Parathyroid adenoma (tissue), 2 donors: ENCODE measurements around the gene NTN1.
"Not testable (repeated sequence)": the region's sequence is repeated elsewhere in the genome, so short reads cannot be mapped to it uniquely, and the experiment has no call there.

Experiments
- H2AFZ ChIP-seq: fragments of 300-600 bp; sonication (generic); one replicate; pipeline ENCODE4 v1.7.0; 2017; ENCODE audit warnings: antibody characterized with exemption, mild to moderate bottlenecking
- H3K27ac ChIP-seq: fragments of 300-600 bp; sonication (generic); one replicate; pipeline ENCODE4 v1.7.0; 2017
- H3K27me3 ChIP-seq: fragments of 300-600 bp; sonication (generic); one replicate; pipeline ENCODE4 v1.7.0; 2017; ENCODE audit warnings: low read length; ENCODE audit not compliant: control insufficient read depth, insufficient read depth
- H3K36me3 ChIP-seq: fragments of 300-600 bp; sonication (generic); one replicate; pipeline ENCODE4 v1.7.0; 2017; ENCODE audit warnings: low read length; ENCODE audit not compliant: control insufficient read depth, insufficient read depth
- H3K4me1 ChIP-seq: fragments of 300-600 bp; sonication (generic); one replicate; pipeline ENCODE4 v1.7.0; 2017; ENCODE audit warnings: control low read depth
- H3K4me2 ChIP-seq: fragments of 300-600 bp; sonication (generic); one replicate; pipeline ENCODE4 v1.7.0; 2017; ENCODE audit warnings: low read length
- H3K4me3 ChIP-seq: fragments of 300-600 bp; sonication (generic); one replicate; pipeline ENCODE4 v1.7.0; 2017; ENCODE audit warnings: low read depth, low read length
- H3K79me2 ChIP-seq: fragments of 300-600 bp; sonication (generic); one replicate; pipeline ENCODE4 v1.7.0; 2017; ENCODE audit warnings: control low read depth
- H3K9ac ChIP-seq: fragments of 300-600 bp; sonication (generic); one replicate; pipeline ENCODE4 v1.7.0; 2017; ENCODE audit warnings: mild to moderate bottlenecking
- H3K9me3 ChIP-seq: fragments of 300-600 bp; sonication (generic); one replicate; pipeline ENCODE4 v1.7.0; 2017; ENCODE audit warnings: low read length; ENCODE audit not compliant: control insufficient read depth
- TF ChIP-seq, protein P1 (sequence below): fragments of 300-600 bp; sonication (generic); IDR thresholded peaks from one replicate; pipeline ENCODE4 v1.7.0; 2017; ENCODE audit warnings: antibody characterized with exemption, mild to moderate bottlenecking
- donor health status: primary hyperparathyroidism.

The NTN1 gene

DNA sequence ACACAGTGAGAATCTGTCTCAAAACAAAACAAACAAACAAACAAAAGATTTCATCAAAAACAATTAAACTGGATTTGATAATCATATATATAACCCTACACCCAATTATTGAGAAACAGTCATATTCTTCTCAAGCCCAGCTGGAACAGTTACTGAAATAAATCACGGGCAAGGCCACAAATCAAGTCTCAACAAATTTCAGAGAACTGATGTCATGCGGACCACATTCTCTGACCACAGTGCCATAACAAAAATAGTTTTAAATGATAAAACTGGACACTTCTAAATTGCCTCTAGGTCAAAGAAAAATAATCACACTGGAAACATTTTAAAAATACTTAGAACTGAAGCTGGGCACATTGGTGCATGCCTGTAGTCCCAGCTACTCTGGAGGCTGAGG lies 39.9 kb upstream of the NTN1 start:
- no peak overlapping the region for H3K4me3 ChIP-seq
- H3K27me3 ChIP-seq, result no peaks in the 10 kb centered on the region
- no peaks in the 10 kb centered on the region for H3K4me1 ChIP-seq
- no peaks in the 10 kb centered on the region for H3K36me3 ChIP-seq
- H3K9ac ChIP-seq, result no peak overlapping the region
- no peak overlapping the region for H3K27ac ChIP-seq
- no peaks in the 10 kb centered on the region for H3K9me3 ChIP-seq
- TF ChIP-seq, protein P1, sequence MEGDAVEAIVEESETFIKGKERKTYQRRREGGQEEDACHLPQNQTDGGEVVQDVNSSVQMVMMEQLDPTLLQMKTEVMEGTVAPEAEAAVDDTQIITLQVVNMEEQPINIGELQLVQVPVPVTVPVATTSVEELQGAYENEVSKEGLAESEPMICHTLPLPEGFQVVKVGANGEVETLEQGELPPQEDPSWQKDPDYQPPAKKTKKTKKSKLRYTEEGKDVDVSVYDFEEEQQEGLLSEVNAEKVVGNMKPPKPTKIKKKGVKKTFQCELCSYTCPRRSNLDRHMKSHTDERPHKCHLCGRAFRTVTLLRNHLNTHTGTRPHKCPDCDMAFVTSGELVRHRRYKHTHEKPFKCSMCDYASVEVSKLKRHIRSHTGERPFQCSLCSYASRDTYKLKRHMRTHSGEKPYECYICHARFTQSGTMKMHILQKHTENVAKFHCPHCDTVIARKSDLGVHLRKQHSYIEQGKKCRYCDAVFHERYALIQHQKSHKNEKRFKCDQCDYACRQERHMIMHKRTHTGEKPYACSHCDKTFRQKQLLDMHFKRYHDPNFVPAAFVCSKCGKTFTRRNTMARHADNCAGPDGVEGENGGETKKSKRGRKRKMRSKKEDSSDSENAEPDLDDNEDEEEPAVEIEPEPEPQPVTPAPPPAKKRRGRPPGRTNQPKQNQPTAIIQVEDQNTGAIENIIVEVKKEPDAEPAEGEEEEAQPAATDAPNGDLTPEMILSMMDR, result no peak
- no peak overlapping the region for H3K4me2 ChIP-seq
- H2AFZ ChIP-seq, result no peak overlapping the region
- no peaks in the 10 kb centered on the region for H3K79me2 ChIP-seq

DNA sequence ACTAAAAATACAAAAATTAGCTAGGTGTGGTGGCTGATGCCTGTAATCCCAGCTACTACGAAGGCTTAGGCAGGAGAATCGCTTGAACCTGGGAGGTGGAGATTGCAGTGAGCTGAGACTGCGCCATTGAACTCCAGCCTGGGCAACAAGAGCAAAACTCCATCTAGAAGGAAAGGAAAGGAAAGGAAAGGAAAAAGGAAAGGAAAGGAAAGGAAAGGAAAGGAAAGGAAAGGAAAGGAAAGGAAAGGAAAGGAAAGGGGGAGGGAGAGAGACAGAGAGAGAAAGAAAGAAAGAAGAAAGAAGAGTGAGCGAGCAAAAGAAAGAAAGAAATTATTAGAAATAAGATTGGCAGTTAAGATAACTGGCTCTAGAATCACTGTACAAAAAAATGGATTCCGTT lies 37.1 kb upstream of the NTN1 start:
- not testable (repeated sequence) for H3K4me3 ChIP-seq, H3K36me3 ChIP-seq, H3K27me3 ChIP-seq, H2AFZ ChIP-seq, H3K79me2 ChIP-seq, H3K9ac ChIP-seq, H3K4me1 ChIP-seq, H3K4me2 ChIP-seq, H3K9me3 ChIP-seq, H3K27ac ChIP-seq

DNA sequence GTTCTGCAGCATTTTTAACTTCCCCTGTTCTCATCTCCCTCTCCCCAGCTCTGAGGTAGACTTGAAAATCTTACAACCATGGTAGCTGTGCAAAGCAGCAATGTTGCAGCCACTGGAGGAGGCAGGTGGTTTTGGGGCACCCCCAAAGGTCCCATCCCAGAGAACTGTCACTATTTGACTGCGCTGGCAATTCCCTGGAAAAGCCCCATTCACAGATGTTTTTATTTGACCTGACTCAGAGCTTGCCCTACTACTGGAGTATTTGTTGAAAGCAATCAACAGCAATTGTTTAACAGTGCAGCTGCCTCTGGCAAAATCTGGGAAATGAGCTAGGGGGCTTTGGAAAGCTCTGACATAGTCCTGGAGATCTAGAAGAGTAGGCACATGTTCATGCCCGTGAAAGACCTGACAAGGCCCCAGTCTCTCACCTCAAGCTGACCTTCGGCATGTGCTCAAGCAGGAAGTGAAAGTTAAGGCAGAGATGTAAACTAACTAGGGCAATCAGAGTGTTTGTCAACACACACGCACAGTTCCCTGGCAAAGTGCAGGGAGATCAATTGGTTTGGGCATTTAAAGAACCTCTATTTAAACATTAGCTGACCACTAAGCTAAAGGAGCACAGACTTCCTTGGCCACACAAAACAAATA lies 36.1 kb upstream of the NTN1 start:
- Histone ChIP-seq H3K27ac (no peak overlapping the region), H3K79me2 (no peaks in the 10 kb centered on the region), H2AFZ (no peak overlapping the region)

DNA sequence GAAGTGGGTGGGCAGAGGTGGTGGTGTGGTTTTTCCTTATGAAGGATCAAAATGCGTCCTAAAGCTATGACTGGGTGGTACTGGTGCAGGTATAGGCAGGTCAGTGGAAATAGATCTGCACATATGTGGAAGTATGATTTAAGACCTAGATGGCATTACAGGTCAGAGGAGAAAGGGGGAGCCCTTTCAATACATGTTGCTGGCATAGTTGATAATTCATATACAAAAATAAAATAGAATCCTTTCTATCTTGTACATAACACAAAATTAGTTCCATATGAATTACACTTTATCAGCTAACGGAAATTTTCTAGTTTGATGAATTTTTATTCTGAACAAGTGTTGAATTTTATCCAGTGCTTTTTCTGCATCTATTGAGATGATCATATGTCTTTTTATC lies 35.0 kb upstream of the NTN1 start:
- TF ChIP-seq, protein P1, result no peak
- Histone ChIP-seq H2AFZ (no peak overlapping the region), H3K36me3 (no peaks in the 10 kb centered on the region), H3K27ac (no peak overlapping the region), H3K27me3 (no peaks in the 10 kb centered on the region), H3K4me2 (no peak overlapping the region), H3K79me2 (no peaks in the 10 kb centered on the region), H3K9me3 (no peaks in the 10 kb centered on the region), H3K4me3 (no peak overlapping the region), H3K9ac (no peak overlapping the region), H3K4me1 (no peaks in the 10 kb centered on the region)

More for the DNA sequence above, 36.1 kb upstream of the NTN1 start:
- no peaks in the 10 kb centered on the region for H3K36me3 ChIP-seq
- no peak overlapping the region for H3K4me3 ChIP-seq
- H3K9ac ChIP-seq, result no peak overlapping the region
- H3K27me3 ChIP-seq, result no peaks in the 10 kb centered on the region
- no peak overlapping the region for H3K4me2 ChIP-seq
- H3K9me3 ChIP-seq, result no peaks in the 10 kb centered on the region
- TF ChIP-seq, protein P1, result no peak
- H3K4me1 ChIP-seq, result no peaks in the 10 kb centered on the region

DNA sequence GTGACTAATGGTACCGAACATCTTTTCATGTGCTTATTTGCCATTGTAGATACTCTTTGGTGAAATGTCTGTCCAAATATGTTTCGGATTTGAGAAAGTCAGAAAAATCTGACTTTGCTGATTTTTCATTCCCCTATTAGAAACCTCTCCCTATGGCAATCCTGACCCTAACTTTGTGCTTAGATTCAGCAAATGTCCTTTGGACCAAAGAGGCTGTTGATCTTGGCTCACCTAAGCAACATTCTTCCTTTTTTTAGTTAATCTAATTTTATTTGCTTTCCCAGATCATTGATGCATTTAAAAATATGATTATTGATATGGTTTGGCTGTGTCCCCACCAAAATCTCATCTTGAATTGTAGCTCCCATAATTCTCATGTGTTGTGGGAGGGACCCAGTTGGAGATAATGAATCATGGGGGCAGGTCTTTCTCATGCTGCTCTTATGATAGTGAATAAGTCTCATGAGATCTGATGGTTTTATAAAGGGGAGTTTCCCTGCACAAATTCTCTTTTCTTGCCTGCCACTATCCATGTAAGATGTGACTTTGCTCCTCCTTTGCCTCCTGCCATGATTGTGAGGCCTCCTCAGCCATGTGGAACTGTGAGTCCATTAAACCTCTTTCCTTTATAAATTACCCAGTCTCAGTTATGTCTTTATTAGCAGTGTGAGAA lies 32.9 kb upstream of the NTN1 start:
- not testable (repeated sequence) for H3K9ac ChIP-seq, H3K4me2 ChIP-seq, H3K27me3 ChIP-seq, H3K4me1 ChIP-seq, H2AFZ ChIP-seq, H3K4me3 ChIP-seq, H3K9me3 ChIP-seq, H3K36me3 ChIP-seq, H3K27ac ChIP-seq, H3K79me2 ChIP-seq
